SK-MEL-5 (cell line): ENCODE measurements around the gene CLSTN2. TPM values are rescaled to one million over a fixed set of nuclear protein-coding genes. Genes with fewer than 3 reads are reported as not detected.

Experiments
- DNase-seq: peaks from one replicate; pipeline ENCODE4 v3.0.0-alpha.2; 2016; ENCODE audit warnings: low read depth, low spot score
- in situ Hi-C: cut with HindIII; loops from 2 replicates; pipeline ENCODE4 v1.10.0; 2016; ENCODE audit warnings: low sequenced_read_pairs, high pct_unique_total_duplicates, low pct_unique_long_range_greater_than_20kb
- total RNA-seq: library from RNA; depleted of rRNA; stranded (reverse); fragments of >200 nt; shearing (Covaris generic); gene quantifications from 2 replicates; pipeline ENCODE4 v1.2.3, GENCODE V29; 2014

The CLSTN2 gene
- total RNA-seq, 1 experiment from 2014 or later = not detected

- in situ Hi-C loops = no loop called here
- DNase-seq = no peak
Measured at GRCh38 chr3:140294058-140294457, 359.1 kb downstream of the CLSTN2 start.

- in situ Hi-C loops = no loop called here
- no peak for DNase-seq
Measured at GRCh38 chr3:140296796-140297352, 361.9 kb downstream of the CLSTN2 start.

- no peak for DNase-seq
- in situ Hi-C loops = no loop called here
Measured at GRCh38 chr3:140298043-140298442, 363.1 kb downstream of the CLSTN2 start.

GRCh38 chr3:140298569-140299070 is 363.6 kb downstream of the CLSTN2 start:
- in situ Hi-C loops = no loop called here
- no peak for DNase-seq

GRCh38 chr3:140303875-140304274 is 368.9 kb downstream of the CLSTN2 start:
- in situ Hi-C loops = no loop called here
- DNase-seq = no peak

GRCh38 chr3:140308535-140308934 is 373.6 kb downstream of the CLSTN2 start:
- DNase-seq = no peak
- in situ Hi-C loops = no loop called here

- in situ Hi-C loops = no loop called here
- DNase-seq = no peak
Measured at GRCh38 chr3:140311428-140311827, 376.4 kb downstream of the CLSTN2 start.

GRCh38 chr3:140315955-140316354 is 381.0 kb downstream of the CLSTN2 start:
- no peak for DNase-seq
- in situ Hi-C loops = no loop called here

- no peak for DNase-seq
- in situ Hi-C loops = no loop called here
Measured at GRCh38 chr3:140316466-140316865, 381.5 kb downstream of the CLSTN2 start.

GRCh38 chr3:140316868-140317400 is 381.9 kb downstream of the CLSTN2 start:
- no peak for DNase-seq
- in situ Hi-C loops = no loop called here

GRCh38 chr3:140319739-140320138 is 384.8 kb downstream of the CLSTN2 start:
- no peak for DNase-seq
- in situ Hi-C loops = no loop called here

- in situ Hi-C loops = no loop called here
Measured at GRCh38 chr3:140323561-140323960, 388.6 kb downstream of the CLSTN2 start.

GRCh38 chr3:140332131-140332530 is 397.1 kb downstream of the CLSTN2 start:
- DNase-seq = no peak
- in situ Hi-C loops = no loop called here

More at GRCh38 chr3:140323561-140323960, 388.6 kb downstream of the CLSTN2 start:
- no peak for DNase-seq

GRCh38 chr3:140334132-140334929 is 399.3 kb downstream of the CLSTN2 start:
- in situ Hi-C loops = no loop called here
- no peak for DNase-seq

- DNase-seq = no peak
- in situ Hi-C loops = no loop called here
Measured at GRCh38 chr3:140336465-140336864, 401.5 kb downstream of the CLSTN2 start.

- DNase-seq = no peak
- in situ Hi-C loops = no loop called here
Measured at GRCh38 chr3:140338916-140339315, 403.9 kb downstream of the CLSTN2 start.

GRCh38 chr3:140341203-140341602 is 406.2 kb downstream of the CLSTN2 start:
- in situ Hi-C loops = no loop called here
- DNase-seq = no peak

- no peak for DNase-seq
- in situ Hi-C loops = no loop called here
Measured at GRCh38 chr3:140341817-140342403, 406.9 kb downstream of the CLSTN2 start.
